GM18867 (cell line): ENCODE results near the gene XXYLT1.
"Not testable (repeated sequence)": the region's sequence is repeated elsewhere in the genome, so short reads cannot be mapped to it uniquely, and the experiment has no call there.

ENCODE experiments used
- ATAC-seq: cut with Tn5 transposase; IDR thresholded peaks from one replicate; pipeline ENCODE4 v1.9.1; 2021; ENCODE audit warnings: mild to moderate bottlenecking, moderate library complexity; ENCODE audit not compliant: unreplicated experiment

XXYLT1 gene

DNA sequence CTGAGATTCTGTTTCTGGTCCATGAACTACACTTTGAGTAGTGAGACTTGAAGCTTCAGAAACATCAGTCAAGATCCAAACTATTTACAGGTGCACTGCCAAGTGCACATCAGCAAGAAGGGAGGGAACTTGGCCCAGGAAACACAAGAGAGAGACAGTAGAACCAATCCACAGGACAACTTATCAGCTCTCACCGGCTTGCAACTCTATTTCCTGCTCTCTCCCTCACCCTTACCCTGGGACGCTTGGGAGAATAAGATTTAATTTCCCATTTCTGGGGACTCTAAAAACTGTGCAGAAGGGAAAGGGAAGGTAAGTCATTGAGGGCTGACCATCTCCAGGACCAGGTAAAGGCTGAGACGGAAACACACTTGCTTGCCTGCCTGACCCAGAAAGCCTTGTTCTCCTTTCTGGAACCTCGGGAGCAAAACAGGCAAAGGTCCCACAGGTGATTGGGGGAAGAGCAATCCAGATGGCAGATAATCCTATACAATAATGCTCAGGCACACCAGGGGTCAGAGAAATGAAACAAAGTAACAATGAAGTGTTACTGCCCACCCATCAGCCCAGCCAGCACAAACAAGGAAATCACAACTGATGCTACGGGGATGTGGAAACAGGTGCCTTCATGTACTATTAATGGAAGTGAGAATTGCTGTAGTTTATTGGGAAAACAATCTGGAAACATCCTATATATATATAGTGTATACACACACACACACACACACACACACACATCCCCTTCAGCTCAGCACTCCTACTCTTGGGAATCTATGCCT is 154.4 kb downstream of the XXYLT1 start:
- ATAC-seq: no peak

DNA sequence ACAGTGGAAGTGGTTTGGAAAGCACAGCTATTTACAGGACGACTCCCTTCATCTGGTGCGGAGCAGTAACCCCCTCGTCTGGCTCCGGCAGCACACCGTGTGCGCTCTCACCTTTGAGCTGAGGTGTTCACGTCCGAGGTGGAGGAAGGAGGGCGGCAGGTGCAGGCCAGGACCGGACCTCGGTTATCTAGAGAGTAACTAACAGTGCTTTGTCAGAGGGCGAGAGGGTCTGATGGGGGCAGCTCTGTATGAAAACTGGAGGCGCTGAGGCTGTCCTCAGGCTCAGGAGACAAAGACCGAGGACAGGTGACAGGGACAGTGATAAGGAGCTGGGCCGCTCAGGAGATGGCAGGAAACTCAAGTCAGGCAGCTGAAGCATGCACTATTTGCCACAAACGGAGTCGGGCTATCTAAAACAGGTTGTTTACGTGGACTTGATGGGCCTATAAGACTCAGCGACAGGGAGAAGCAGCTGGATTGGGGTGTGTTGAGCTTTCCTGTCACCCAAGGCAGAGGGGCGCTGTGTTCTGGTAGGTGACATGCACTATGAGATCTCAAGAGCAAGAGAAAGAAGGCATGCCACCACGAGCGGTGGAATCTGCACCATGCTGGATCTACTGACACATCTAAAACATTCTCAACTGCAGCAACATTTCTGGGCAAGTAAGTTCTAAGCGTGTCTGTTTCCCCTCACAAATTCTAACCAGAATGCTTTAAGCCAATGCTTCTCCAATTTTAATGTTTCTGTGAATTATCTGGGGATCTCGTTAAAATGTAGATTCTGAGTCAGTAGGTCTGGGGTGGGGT is 155.2 kb downstream of the XXYLT1 start:
- no peak for ATAC-seq

- no peak for ATAC-seq
Measured at GRCh38 chr3:195114786-195115599, 156.0 kb downstream of the XXYLT1 start.

DNA sequence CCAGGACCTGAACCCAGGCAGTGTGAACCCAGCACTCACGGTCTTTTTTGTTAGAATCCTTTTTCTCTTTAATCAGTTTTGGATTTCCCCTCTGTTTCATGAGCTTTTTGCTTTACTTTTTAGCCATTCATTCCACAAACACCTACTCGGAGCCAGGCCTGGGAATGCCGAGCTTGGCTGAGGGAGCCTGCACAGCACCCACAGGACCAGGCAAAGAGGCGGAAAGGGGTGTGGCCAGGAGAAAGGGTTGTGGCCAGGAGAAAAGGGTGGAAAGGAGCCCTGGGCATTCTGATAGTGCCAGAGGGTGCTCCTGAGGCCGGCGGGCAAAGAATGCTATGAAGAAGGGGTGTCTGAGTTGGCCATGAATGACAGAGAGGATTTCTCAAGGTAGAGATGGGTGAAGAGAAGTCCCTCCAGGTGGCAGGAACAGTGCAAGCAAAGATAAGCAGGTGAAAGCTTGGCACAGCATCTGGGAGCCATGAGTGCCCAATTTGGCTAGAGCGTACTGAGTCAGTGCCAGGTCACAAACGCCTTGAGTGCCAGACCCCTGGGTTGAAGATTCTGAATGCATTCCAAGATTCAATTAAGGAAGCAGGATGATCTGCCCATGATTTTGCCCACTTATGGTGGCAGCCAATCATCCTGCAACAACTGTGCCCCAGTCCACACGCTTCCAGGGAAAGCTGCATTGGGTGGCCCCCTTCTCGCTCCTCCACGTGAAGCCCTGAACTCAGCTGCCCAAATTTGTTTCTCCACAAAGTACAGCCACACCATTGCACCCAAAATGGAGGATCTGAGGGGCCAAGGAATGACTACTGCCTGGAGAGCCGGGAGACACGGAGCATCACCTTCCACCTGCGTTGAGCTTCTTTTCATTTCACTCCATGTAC is 157.2 kb downstream of the XXYLT1 start:
- no peak for ATAC-seq

GRCh38 chr3:195113048-195113447 is 157.9 kb downstream of the XXYLT1 start:
- no peak for ATAC-seq

DNA sequence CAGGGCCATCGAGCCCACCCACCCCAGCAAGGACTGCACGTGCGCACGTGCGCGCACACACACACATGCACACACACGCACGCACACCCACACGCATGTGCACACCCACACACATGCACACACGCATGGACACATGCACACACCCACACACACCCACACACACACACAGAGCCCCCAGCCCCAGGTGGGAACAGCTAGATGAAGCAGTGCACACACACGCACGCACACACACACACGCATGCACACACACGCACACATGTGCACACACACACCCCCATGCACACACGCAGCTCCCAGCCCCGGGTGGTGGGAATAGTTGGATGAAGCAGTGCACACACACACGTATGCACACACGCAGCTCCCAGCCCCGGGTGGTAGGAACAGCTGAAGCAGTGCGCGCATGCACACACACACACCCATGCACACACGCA is 158.6 kb downstream of the XXYLT1 start:
- no peak for ATAC-seq

- no peak for ATAC-seq
Measured at GRCh38 chr3:195111766-195112165, 159.2 kb downstream of the XXYLT1 start.

DNA sequence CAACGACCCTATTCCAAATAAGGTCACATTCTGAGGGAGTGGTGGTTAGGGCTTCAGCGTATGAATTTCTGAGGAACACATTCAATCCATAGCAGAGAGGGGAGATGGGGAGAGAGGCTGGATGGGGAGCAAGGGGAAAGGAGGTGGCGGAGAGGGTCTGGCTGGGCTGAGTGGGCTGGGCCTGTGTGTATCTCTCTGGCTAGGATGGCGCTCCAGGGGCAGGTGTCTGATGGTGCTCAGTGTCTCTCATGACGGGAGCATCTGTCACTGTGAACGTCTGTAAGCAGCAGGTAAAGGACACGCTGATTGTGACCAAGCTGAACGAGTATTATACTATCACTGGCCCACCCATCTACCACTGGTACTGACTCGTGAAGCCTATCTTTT is 159.6 kb downstream of the XXYLT1 start:
- ATAC-seq: no peak

DNA sequence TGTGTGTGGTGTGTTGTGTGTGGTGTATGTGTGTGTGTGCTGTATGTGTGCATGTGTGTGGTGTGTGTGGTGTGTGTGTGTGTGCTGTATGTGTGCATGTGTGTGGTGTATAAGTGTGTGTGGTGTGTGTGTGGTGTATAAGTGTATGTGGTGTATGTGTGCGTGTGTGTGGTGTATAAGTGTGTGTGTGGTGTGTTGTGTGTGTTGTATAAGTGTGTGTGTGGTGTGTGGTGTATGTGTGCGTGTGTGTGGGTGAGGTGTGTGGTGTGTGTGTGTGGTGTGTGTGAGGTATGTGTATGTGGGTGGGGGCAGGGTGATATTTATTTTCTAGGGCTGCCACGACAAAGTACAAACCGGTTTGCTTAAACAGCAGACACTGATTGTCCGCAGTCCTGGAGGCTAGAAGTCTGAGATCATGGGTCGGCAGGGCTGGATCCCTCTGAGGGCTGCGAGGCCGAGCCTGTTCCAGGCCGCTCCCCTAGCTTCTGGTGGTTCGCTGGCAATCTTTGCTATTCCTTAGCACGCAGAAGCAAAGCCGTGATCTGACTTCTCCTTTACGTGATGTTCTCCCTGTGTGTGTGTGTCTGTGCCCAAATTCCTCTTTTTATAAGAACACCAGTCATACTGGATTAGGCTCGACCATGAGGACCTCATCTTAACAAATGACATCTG is 160.2 kb downstream of the XXYLT1 start:
- no peak for ATAC-seq

DNA sequence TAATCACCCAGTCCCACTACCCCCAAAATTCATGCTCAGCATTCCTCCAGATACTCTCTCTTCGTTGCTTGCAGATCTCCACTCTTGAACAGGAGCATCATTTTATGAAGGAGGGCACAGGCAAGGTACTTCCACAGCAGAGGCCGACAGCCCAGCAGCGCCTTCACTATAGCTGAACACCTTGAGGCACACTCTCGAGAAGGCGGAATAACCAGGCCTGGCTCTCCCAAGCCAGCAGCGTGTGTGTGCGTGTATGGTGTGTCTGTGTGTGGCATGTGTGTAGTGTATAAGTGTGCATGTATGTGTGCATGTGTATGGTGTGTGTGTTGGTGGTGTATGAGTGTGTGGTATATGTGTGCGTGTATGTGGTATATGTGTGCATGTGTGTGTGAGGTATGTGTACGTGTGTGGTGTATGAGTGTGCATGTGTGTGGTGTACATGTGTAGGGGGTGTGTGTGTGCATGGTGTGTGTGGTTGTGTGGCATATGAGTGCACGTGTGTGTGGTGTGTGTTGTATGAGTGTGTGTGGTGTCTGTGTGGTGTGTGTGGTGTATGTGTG is 161.8 kb downstream of the XXYLT1 start:
- no peak for ATAC-seq

GRCh38 chr3:195107593-195107992 is 163.4 kb downstream of the XXYLT1 start:
- no peak for ATAC-seq

- ATAC-seq: not testable (repeated sequence)
Measured at GRCh38 chr3:195107031-195107430, 163.9 kb downstream of the XXYLT1 start.

GRCh38 chr3:195106418-195106906 is 164.5 kb downstream of the XXYLT1 start:
- peak; percentile 61 for ATAC-seq

- no peak for ATAC-seq
Measured at GRCh38 chr3:195105841-195106417, 165.0 kb downstream of the XXYLT1 start.

DNA sequence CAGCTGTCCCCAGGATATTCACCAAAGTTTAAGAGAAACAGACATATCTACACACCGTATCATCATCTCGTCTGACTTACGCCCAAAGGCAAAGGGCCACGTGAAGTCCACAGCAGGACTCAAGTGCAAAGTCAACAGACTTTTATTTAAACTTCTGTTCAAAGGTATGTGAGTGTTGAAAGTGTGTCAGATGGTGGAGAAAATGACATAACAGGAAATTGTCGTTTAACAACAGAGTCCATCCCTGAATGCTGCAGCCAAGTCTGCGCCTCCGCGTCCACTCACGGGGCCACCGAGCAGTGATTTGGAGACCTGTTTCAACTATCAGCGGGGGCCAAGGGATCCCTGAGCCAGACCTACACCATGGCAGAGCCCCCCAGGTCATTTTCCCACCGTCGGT is 165.6 kb downstream of the XXYLT1 start:
- no peak for ATAC-seq

DNA sequence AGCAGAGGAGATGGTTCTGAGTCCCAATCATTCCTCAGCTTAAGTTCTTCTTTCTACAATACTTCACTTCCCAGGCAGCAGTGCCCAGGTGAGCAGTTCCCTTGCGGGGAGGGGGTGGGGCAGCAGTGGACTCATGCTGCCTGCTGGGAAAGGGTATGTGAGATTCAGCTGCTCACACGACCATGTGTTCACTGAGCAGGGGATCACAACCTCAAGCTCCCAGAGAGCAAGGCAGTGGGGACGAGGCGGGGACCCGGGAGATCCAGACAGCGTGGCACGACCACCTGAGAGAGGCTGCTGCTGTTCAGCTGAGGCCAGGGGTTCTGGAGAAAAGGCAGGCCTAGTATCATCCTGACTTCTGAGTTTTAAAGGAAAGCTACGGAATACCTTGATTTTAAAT is 166.6 kb downstream of the XXYLT1 start:
- no peak for ATAC-seq

GRCh38 chr3:195103623-195104022 is 167.3 kb downstream of the XXYLT1 start:
- ATAC-seq: no peak

- no peak for ATAC-seq
Measured at GRCh38 chr3:195102609-195103467, 168.1 kb downstream of the XXYLT1 start.
